DND-41 (cell line): Measurements from ENCODE around the gene IL1RAP.

Experiments
- ATAC-seq: fragments of 200-7000 bp; cut with Tn5 transposase; 3 replicates; pipeline ENCODE4 v1.9.1; 2021; ENCODE audit warnings: low read depth; ENCODE audit not compliant: insufficient read depth
- DNase-seq: peaks from one replicate; pipeline ENCODE4 v3.0.0-alpha.2; 2020
- H2AFZ ChIP-seq: 2 replicates; pipeline ENCODE4 v1.6.0; 2012; ENCODE audit warnings: low read depth, low read length
- H3K27ac ChIP-seq: 2 replicates; pipeline ENCODE4 v1.5.1; 2012; ENCODE audit warnings: low read length, inconsistent platforms
- H3K27me3 ChIP-seq: fragments of 200-600 bp; sonication (generic); 2 replicates; pipeline ENCODE4 v1.6.0; 2012; ENCODE audit warnings: low read length, mild to moderate bottlenecking, inconsistent platforms; ENCODE audit not compliant: insufficient read depth, poor library complexity
- H3K36me3 ChIP-seq: 2 replicates; pipeline ENCODE4 v1.5.1; 2012; ENCODE audit warnings: low read length, inconsistent platforms; ENCODE audit not compliant: insufficient read depth
- H3K4me1 ChIP-seq: 2 replicates; pipeline ENCODE4 v1.5.1; 2012; ENCODE audit warnings: mild to moderate bottlenecking, low read length; ENCODE audit not compliant: insufficient read depth
- H3K4me2 ChIP-seq: 2 replicates; pipeline ENCODE4 v1.6.0; 2012; ENCODE audit warnings: mild to moderate bottlenecking, moderate library complexity, low read length, inconsistent platforms; ENCODE audit not compliant: insufficient read depth
- H3K4me3 ChIP-seq, 2 experiments: fragments of 200-600 bp in 1 of 2; shearing (Covaris generic) in 1 of 2; 2 replicates each; pipeline ENCODE4 v1.5.1; 2012 to 2016; ENCODE audit warnings: inconsistent platforms in 2 of 2, low read length in 2 of 2, mild to moderate bottlenecking in 2 of 2, low read depth in 1 of 2, moderate library complexity in 1 of 2
- H3K79me2 ChIP-seq: 2 replicates; pipeline ENCODE4 v1.6.0; 2012; ENCODE audit warnings: low read length, inconsistent platforms; ENCODE audit not compliant: insufficient read depth
- H3K9ac ChIP-seq: 2 replicates; pipeline ENCODE4 v1.6.0; 2012; ENCODE audit warnings: low read depth, mild to moderate bottlenecking, inconsistent platforms, low read length, moderate library complexity
- H3K9me3 ChIP-seq: 2 replicates; pipeline ENCODE4 v1.5.1; 2012; ENCODE audit warnings: low read length, moderate library complexity, mild to moderate bottlenecking, inconsistent platforms; ENCODE audit not compliant: insufficient read depth, severe bottlenecking
- H4K20me1 ChIP-seq: 2 replicates; pipeline ENCODE4 v1.6.0; 2012; ENCODE audit warnings: low read length; ENCODE audit not compliant: insufficient read depth
- EZH2 ChIP-seq: IDR thresholded peaks from 3 replicates; pipeline ENCODE4 v1.6.1; 2012; ENCODE audit warnings: borderline replicate concordance, low read depth, mild to moderate bottlenecking, moderate library complexity, low read length, inconsistent platforms; ENCODE audit not compliant: severe bottlenecking
- TF ChIP-seq, protein P1 (sequence below): IDR thresholded peaks from 2 replicates; pipeline ENCODE4 v1.5.1; 2012; ENCODE audit warnings: borderline replicate concordance, low read length, moderate library complexity, mild to moderate bottlenecking; ENCODE audit not compliant: poor library complexity, severe bottlenecking; ENCODE audit errors: extremely low read depth

IL1RAP gene

DNA sequence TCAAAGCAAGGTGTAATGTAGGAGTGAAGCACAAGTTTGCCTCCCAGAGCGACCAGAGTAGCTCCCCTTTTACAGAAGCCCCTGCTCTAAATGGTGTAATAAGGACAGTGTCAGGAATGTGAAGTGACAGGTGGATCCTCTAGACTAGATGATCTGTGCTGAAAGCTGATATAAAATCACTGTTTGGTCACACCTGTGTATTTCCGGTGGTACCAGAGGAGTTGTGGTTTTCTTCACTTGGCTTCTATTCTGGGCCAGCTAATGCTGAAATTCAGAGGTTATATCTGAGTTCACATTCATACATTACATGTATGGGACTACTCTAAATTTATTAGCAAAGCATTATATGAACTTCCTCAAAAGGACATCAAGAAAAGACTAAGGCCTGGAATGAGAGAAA lies 117.4 kb downstream of the IL1RAP start:
- no peaks in the 10 kb centered on the region for H3K9me3 ChIP-seq
- H3K79me2 ChIP-seq: no peaks in the 10 kb centered on the region
- TF ChIP-seq, protein P1, sequence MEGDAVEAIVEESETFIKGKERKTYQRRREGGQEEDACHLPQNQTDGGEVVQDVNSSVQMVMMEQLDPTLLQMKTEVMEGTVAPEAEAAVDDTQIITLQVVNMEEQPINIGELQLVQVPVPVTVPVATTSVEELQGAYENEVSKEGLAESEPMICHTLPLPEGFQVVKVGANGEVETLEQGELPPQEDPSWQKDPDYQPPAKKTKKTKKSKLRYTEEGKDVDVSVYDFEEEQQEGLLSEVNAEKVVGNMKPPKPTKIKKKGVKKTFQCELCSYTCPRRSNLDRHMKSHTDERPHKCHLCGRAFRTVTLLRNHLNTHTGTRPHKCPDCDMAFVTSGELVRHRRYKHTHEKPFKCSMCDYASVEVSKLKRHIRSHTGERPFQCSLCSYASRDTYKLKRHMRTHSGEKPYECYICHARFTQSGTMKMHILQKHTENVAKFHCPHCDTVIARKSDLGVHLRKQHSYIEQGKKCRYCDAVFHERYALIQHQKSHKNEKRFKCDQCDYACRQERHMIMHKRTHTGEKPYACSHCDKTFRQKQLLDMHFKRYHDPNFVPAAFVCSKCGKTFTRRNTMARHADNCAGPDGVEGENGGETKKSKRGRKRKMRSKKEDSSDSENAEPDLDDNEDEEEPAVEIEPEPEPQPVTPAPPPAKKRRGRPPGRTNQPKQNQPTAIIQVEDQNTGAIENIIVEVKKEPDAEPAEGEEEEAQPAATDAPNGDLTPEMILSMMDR: no peak
- no peak for TF ChIP-seq EZH2
- H3K27me3 ChIP-seq: no peaks in the 10 kb centered on the region
- H3K9ac ChIP-seq: no peak overlapping the region
- no peak overlapping the region for H3K4me2 ChIP-seq
- no peak overlapping the region for H3K27ac ChIP-seq
- DNase-seq (no peak), ATAC-seq (0 out of 3 replicates have a peak, but pooled peaks have one; percentile 31)
- H3K36me3 ChIP-seq: peaks cover 18% of the 10 kb centered on the region
- H3K4me1 ChIP-seq: no peaks in the 10 kb centered on the region
- H2AFZ ChIP-seq: no peak overlapping the region
- no peak overlapping the region for H3K4me3 ChIP-seq
- no peaks in the 10 kb centered on the region for H4K20me1 ChIP-seq

DNA sequence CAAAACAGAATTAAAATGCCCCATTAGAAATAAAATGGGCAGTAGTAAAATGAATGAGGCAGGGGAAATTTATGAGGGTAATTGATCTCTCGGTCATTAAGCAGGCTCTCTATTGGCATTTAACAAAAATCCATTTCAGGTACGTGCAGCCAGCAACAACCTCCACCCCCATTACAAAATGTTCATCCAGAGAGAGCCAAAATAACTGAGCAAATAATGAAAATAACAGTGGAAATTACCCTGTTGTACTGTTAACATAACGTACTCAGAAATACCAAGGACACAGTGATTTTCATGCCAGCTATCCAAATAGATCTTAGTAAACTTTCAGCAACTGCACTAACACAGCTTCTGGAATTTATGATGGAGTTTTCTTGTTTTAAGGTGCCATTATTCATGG lies 127.7 kb downstream of the IL1RAP start:
- no peak overlapping the region for H3K9ac ChIP-seq

DNA sequence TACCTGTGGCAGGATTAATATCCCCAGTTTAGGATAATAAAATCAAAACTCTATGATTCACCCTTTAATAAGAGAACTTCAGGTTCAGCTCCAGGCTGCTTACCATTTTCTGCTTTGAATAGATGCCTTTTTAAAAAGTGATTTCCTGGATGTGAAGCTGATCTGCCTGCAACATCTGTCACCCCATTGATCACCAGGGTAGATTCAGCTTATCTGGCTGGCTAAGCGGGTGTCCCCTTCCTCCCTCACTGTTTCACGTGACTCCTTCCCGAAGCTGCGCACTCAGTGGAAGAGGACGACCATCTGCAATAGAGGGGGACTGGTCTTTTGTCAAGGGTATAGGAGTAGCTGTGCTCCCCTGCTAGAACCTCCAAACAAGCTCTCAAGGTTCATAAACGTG lies 128.1 kb downstream of the IL1RAP start:
- no peak overlapping the region for H3K27ac ChIP-seq
- H3K27me3 ChIP-seq: no peaks in the 10 kb centered on the region
- no peaks in the 10 kb centered on the region for H3K79me2 ChIP-seq
- peaks cover 8% of the 10 kb centered on the region; the same call in 1 of the 2 replicates for H3K36me3 ChIP-seq
- no peak overlapping the region for H3K4me2 ChIP-seq
- H2AFZ ChIP-seq: no peak overlapping the region
- H3K9me3 ChIP-seq: no peaks in the 10 kb centered on the region
- H4K20me1 ChIP-seq: no peaks in the 10 kb centered on the region
- ATAC-seq (no peak), DNase-seq (no peak)
- no peak overlapping the region for H3K4me3 ChIP-seq
- TF ChIP-seq, protein P1: no peak
- TF ChIP-seq EZH2: no peak
- H3K4me1 ChIP-seq: no peaks in the 10 kb centered on the region
- no peak overlapping the region for H3K9ac ChIP-seq

More for the DNA sequence above, 127.7 kb downstream of the IL1RAP start:
- Histone ChIP-seq H3K4me1 (no peaks in the 10 kb centered on the region), H3K4me3 (no peak overlapping the region), H3K27me3 (no peaks in the 10 kb centered on the region), H3K27ac (no peak overlapping the region), H3K79me2 (no peaks in the 10 kb centered on the region), H4K20me1 (no peaks in the 10 kb centered on the region), H3K4me2 (no peak overlapping the region), H3K36me3 (peaks cover 6% of the 10 kb centered on the region; the same call in 1 of the 2 replicates), H3K9me3 (no peaks in the 10 kb centered on the region), H2AFZ (no peak overlapping the region)
- no peak for DNase-seq
- TF ChIP-seq EZH2: no peak
- TF ChIP-seq, protein P1: no peak
- no peak for ATAC-seq

DNA sequence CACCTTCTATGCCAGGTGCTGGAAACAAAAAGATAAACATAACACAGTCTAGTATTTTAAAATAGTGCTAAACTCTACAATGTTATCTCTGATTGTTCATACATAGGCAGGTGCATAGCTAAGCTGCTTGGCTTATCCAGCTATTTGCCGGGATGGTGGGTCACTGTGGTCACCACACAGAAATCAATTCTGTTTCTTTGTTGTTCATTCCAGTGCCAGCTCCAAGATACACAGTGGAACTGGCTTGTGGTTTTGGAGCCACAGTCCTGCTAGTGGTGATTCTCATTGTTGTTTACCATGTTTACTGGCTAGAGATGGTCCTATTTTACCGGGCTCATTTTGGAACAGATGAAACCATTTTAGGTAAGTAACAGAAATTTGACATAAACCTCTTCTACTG lies 130.2 kb downstream of the IL1RAP start:
- H3K4me3 ChIP-seq: no peak overlapping the region
- H3K9me3 ChIP-seq: no peaks in the 10 kb centered on the region
- no peak for TF ChIP-seq EZH2
- TF ChIP-seq, protein P1: no peak
- ATAC-seq (no peak), DNase-seq (no peak)
- H3K4me2 ChIP-seq: no peak overlapping the region
- no peaks in the 10 kb centered on the region for H3K4me1 ChIP-seq
- no peaks in the 10 kb centered on the region for H4K20me1 ChIP-seq
- H3K27me3 ChIP-seq: no peaks in the 10 kb centered on the region
- H3K79me2 ChIP-seq: no peaks in the 10 kb centered on the region
- H3K9ac ChIP-seq: no peak overlapping the region
- peaks cover 14% of the 10 kb centered on the region; the same call in 1 of the 2 replicates for H3K36me3 ChIP-seq
- no peak overlapping the region for H3K27ac ChIP-seq
- H2AFZ ChIP-seq: no peak overlapping the region
